Upper lobe of right lung (tissue), 1 donor: Measurements from ENCODE around the gene DUS4L. TPM values are rescaled to one million over a fixed set of nuclear protein-coding genes. Genes with fewer than 3 reads are reported as not detected.
A peak's percentile ranks its signal among the peaks of the same experiment; 100 is the strongest.
"Not testable (repeated sequence)": the region's sequence is repeated elsewhere in the genome, so short reads cannot be mapped to it uniquely, and the experiment has no call there.

ENCODE experiments used
- ATAC-seq: fragments of 200-7000 bp; cut with Tn5 transposase; one replicate; pipeline ENCODE4 v1.9.1; 2020; ENCODE audit warnings: mild to moderate bottlenecking, moderate library complexity
- DNase-seq: peaks from one replicate; pipeline ENCODE4 v3.0.0-alpha.2; 2020
- H3K27ac ChIP-seq: fragments of 200-600 bp; one replicate; pipeline ENCODE4 v1.8.0; 2022
- H3K27me3 ChIP-seq: fragments of 200-600 bp; one replicate; pipeline ENCODE4 v1.8.0; 2022; ENCODE audit warnings: mild to moderate bottlenecking
- H3K36me3 ChIP-seq: fragments of 200-600 bp; one replicate; pipeline ENCODE4 v1.8.0; 2022
- H3K4me1 ChIP-seq: fragments of 200-600 bp; one replicate; pipeline ENCODE4 v1.8.0; 2022
- H3K4me3 ChIP-seq: fragments of 200-600 bp; one replicate; pipeline ENCODE4 v1.8.0; 2022; ENCODE audit warnings: mild to moderate bottlenecking
- H3K9me3 ChIP-seq: fragments of 200-600 bp; one replicate; pipeline ENCODE4 v1.8.0; 2022
- CTCF ChIP-seq: fragments of 200-600 bp; IDR thresholded peaks from one replicate; pipeline ENCODE4 v1.8.0; 2022; ENCODE audit warnings: antibody characterized with exemption
- intact Hi-C: fragments of 100-400 bp; cut with DNase I; formaldehyde crosslinking; loops from one replicate; pipeline ENCODE4 v1.11.0; 2022
- total RNA-seq: library from RNA; stranded (reverse); fragmentation: NEBNext Ultra II Directional; extraction: Animal tissue kit (Norgen Biotek cat#: 25700); gene quantifications from one replicate; pipeline ENCODE4 v1.2.1, GENCODE V29; 2021
- donor health status: DM: no; HTN: yes; CAD: no; lungs with severe emphysema.

DUS4L gene
- total RNA-seq, 1 donor from 2014 or later: 5.2 TPM

- intact Hi-C loops: no loop called here
- H3K4me3 ChIP-seq: no peak overlapping the region
- H3K27ac ChIP-seq: no peak overlapping the region
- no peaks in the 10 kb centered on the region for H3K27me3 ChIP-seq
- ATAC-seq (no peak), DNase-seq (no peak)
- peaks cover 10% of the 10 kb centered on the region for H3K36me3 ChIP-seq
- H3K9me3 ChIP-seq: no peaks in the 10 kb centered on the region
- peaks cover 5% of the 10 kb centered on the region for H3K4me1 ChIP-seq
- no peak for TF ChIP-seq CTCF
Observed at GRCh38 chr7:107534139-107534538, 29.6 kb upstream of the DUS4L start.

GRCh38 chr7:107537228-107537627 is 26.5 kb upstream of the DUS4L start:
- H3K4me3 ChIP-seq, H3K27me3 ChIP-seq, DNase-seq, intact Hi-C loops, ATAC-seq, H3K4me1 ChIP-seq, H3K27ac ChIP-seq, H3K9me3 ChIP-seq: not testable (repeated sequence)
- H3K36me3 ChIP-seq: peaks cover 13% of the 10 kb centered on the region

GRCh38 chr7:107538001-107538400 is 25.8 kb upstream of the DUS4L start:
- Histone ChIP-seq H3K9me3 (no peaks in the 10 kb centered on the region), H3K4me1 (no peaks in the 10 kb centered on the region), H3K27ac (no peak overlapping the region), H3K27me3 (no peaks in the 10 kb centered on the region), H3K4me3 (no peak overlapping the region), H3K36me3 (peaks cover 13% of the 10 kb centered on the region)
- intact Hi-C loops: no loop called here
- TF ChIP-seq CTCF: no peak
- ATAC-seq: no peak
- DNase-seq: no peak

- Histone ChIP-seq H3K9me3 (peaks cover 7% of the 10 kb centered on the region), H3K4me3 (no peak overlapping the region), H3K36me3 (peaks cover 41% of the 10 kb centered on the region), H3K27ac (no peak overlapping the region), H3K27me3 (no peaks in the 10 kb centered on the region), H3K4me1 (no peaks in the 10 kb centered on the region)
- intact Hi-C loops: no loop called here
- TF ChIP-seq CTCF: no peak
- ATAC-seq (peak; percentile 22), DNase-seq (no peak)
Observed at GRCh38 chr7:107543338-107543993, 20.3 kb upstream of the DUS4L start.

- DNase-seq (no peak), ATAC-seq (no peak)
- no peak overlapping the region for H3K4me3 ChIP-seq
- H3K4me1 ChIP-seq: no peaks in the 10 kb centered on the region
- H3K9me3 ChIP-seq: peaks cover 7% of the 10 kb centered on the region
- no peak for TF ChIP-seq CTCF
- intact Hi-C loops: no loop called here
- no peaks in the 10 kb centered on the region for H3K27me3 ChIP-seq
- peaks cover 32% of the 10 kb centered on the region for H3K36me3 ChIP-seq
- H3K27ac ChIP-seq: no peak overlapping the region
Observed at GRCh38 chr7:107544848-107545591, 18.8 kb upstream of the DUS4L start.

GRCh38 chr7:107551936-107552335 is 11.8 kb upstream of the DUS4L start:
- Histone ChIP-seq H3K4me1 (no peaks in the 10 kb centered on the region), H3K27me3 (no peaks in the 10 kb centered on the region), H3K27ac (no peak overlapping the region), H3K36me3 (peaks cover 49% of the 10 kb centered on the region), H3K9me3 (no peaks in the 10 kb centered on the region), H3K4me3 (no peak overlapping the region)
- no peak for TF ChIP-seq CTCF
- DNase-seq (no peak), ATAC-seq (no peak)
- intact Hi-C loops: no loop called here
